Fibroblast of skin of back (primary cell): ENCODE measurements around the gene PNMA8B.
"Not testable (repeated sequence)": the region's sequence is repeated elsewhere in the genome, so short reads cannot be mapped to it uniquely, and the experiment has no call there.

ENCODE experiments used
- DNase-seq: peaks from one replicate; pipeline ENCODE4 v3.0.0-alpha.2; 2013

PNMA8B gene

DNA sequence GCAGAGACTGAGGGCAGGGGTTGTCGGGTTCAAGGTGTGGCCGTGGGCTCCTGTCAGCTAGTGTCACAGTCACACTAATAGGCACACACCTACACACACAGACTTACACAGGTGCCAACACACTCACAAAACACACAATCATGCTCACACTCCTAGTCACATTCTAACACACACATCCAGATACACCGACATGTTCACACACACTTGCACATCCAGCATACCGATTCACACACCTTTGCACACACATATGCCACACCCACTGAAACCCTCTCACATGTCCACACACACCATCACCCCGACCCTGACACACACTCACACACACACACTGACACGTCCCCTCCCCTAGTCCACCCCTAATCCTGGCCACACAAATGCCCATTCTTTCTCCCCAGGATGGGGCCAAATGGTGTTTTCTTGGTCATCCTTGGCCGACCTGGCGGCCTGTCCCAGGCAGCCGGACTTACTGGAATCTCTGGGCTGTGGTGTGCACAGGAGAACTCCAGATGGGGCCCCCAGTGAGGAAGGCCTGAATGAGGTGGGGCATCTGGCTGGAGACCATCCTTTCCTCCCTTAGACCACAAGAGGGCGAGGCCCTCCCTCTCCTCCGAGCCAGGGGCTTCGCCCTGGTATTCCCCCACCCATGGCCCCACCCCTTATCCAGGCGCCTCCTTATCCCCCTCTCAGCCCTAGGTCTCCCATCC, 19.1 kb upstream of the PNMA8B start:
- DNase-seq: no peak

GRCh38 chr19:46513461-46514236, 18.0 kb upstream of the PNMA8B start:
- peak; percentile 57 for DNase-seq

DNA sequence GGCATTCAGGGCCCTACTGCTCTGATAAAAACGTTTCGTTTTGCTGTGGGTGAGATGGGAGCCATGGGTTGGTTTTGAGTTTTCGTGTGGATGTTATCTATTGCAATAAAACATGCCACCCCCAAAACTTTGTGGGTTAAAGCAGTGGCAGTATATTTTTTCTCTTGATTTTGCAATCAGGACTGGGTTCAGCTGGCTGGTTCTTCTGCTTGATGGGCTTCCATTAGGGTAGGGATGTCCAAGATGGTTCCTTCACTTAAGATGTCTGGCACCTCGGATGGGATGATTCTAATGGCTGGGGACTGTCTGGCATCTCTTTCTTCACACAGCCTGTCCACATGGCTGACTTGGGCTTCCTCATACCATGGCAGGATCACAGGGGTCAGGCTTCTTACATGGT, 15.6 kb upstream of the PNMA8B start:
- DNase-seq: no peak

DNA sequence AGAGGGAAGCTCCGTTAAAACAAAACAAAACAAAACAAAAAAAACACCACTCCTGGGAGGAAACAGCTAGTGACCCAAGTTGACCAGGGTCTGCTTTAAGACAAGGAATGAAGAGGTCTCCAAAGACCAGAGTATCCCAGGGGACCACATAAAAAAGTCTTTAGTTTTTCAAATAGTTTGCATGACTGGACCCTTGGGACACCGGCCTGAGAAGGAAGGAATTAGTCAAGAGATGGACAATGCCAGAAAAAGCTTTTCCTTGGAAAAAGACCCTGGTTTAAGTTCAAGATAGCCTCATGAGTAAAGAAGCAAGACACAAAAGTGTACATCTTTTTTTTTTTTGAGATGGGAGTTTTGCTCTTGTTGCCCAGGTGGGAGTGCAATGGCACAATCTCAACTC, 12.5 kb upstream of the PNMA8B start:
- DNase-seq: no peak

DNA sequence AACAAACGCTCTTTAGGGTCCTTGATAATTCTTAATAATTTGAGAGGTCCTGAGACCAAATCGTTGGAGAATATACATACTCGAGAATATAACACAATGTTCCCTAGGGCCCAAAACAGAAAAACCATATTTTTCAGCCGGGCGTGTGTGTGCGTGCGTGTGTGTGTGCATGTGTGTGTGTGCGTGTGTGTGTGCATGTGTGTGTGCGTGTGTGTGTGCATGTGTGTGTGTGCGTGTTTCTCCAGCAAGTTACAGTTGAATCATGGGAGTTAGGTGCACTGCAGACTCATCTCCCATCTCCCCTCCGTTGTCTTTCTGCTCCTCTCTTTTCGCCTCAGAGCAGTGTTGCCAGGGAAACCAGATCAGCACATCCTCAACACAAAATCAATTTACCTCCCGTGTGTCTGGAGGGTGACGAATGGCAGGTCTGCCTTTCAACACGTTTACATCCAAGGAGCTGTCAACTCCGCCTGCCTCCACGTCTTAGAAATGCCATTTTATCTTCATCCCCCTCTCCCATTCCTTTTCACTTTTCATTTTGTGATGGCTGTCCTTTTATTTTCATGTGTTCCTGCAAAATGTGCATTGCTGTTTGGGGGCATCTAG, 8.3 kb upstream of the PNMA8B start:
- DNase-seq: no peak

- DNase-seq: no peak
These were observed 7.2 kb upstream of the PNMA8B start for GRCh38 chr19:46502891-46503290.

- no peak for DNase-seq
These were observed 4.0 kb upstream of the PNMA8B start for GRCh38 chr19:46499692-46500091.

DNA sequence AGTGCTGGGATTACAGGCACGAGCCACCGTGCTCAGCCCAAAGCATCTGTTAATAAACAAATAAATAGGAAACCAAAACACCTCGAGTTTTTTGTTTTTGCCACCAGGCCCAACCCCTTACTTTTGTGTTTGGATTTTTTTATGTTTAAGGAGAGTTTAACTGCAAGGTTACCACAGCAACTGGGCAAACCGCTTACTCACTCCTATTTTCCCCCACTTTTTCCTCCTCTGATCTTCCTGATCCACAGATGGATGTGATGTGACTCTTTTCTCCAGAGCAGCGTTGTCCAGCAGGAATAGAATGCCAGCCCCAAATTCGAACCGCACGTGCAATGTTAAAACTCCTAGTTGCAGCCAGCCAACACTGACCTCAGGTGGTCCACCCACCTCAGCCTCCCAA, 2.1 kb upstream of the PNMA8B start:
- DNase-seq: no peak

- DNase-seq: not testable (repeated sequence)
These were observed 1.2 kb upstream of the PNMA8B start for GRCh38 chr19:46496886-46497285.

DNA sequence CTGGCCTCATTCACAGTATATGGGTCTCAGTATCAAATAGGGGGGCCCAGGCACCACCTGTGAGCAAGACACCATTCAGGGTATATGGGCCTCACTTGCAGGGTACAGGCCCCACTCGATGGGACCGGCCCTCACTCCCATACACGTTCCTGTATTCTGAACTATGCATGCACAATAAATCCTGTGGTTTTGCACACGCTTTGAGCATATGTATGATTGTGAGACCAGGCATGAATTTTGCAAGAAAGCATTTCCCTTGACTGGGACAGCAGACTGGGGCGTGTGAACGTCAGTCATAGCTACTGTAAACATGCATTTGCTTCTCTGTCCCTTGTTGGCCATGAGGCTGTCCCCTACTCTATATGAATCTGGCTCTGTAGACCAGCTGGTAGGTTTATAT, 637 bp upstream of the PNMA8B start:
- no peak for DNase-seq

GRCh38 chr19:46494941-46495785, 504 bp downstream of the PNMA8B start:
- DNase-seq: no peak

DNA sequence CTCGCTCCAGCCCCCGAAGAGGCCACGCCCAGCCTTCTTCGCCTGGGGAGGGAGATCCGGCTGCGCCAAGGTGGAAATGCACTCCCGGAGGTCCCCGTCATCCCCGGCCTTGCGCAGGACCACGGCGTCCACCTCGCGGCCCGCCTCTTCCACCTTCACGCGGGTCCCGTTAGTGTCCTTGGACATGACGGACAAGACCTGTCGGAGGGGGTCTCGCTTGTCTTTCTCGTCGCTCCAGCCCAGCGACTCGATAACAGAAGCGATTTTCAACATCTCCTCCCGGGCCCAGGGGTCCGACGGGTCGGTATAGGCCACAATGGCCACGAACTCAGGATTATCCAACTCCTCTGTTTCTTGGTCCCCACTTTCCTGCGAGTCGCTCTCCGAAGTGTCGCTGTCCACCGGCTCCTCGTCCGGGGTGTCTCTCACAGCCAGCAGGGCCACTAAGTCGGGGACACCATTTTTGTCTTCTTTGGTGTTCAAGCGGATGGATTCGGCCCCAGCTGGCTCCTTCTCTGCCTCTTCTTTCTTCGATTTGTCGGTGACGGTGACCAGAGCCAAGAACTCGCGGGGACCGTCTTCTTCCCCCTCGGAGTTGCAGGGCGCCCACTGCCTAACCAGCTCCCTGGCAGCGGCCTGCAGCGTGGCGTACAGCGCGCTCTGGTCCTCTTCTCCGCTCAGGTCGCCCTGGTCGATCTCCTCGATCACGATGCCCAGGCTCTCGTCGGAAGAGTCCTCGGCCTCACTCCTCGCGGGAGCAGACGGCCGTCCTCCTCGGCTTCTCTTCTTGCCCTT, 1.3 kb downstream of the PNMA8B start:
- DNase-seq: no peak

GRCh38 chr19:46493236-46494145, 2.2 kb downstream of the PNMA8B start:
- no peak for DNase-seq

- DNase-seq: no peak
These were observed 2.8 kb downstream of the PNMA8B start for GRCh38 chr19:46492841-46493235.

DNA sequence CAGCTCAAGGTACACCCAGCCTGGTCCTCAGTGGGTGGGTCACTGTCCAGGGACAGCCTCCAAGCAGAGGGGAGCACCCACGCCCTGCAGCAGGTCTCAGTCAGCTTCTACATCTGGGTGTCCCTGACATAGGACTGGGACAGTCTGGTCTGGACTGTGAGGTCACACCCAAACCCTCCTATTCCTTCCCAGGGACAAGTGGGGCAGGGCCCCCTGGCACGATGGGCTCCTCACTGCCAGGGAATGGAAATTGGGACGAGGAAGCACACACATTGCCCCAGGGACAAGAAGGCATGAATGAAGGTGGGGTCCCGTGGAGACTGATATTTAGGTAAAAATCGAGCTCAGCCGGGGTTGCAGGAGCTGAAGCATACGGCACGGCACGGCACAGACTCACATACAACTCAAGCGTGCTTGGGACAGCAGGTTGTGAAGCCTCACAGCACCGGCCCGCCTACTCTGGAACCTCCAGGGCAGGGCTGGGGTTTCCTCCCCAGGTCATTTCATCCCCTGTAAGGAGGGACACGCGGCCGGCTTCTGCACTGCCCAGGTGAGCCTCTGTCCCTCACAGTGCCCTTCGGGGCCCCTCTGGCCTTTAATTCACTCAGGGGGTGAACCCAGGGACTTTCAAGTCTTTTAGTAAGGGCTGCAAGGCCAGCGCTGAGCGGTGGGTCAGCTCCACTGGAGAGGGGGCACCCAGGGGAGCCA, 3.5 kb downstream of the PNMA8B start:
- no peak for DNase-seq

DNA sequence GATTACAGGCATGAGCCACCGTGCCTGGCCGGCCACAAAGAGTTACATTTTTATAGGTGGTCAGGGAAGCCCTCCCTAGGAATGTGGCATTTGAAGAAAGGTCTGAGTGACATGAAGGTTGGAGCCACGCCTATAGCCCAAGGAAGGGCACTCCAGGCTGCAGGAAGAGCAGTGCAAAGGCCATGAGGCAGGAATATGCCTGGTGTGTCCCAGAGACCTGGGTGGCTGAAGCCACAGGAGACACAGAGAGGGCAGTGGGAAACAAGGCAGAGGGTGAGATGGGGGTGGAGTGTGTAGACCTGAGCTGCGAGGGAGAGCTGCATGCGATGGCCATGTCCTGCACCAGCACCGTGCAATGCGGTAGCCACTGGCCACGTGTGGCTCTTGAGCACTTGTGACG, 4.9 kb downstream of the PNMA8B start:
- DNase-seq: no peak

GRCh38 chr19:46489445-46490272, 6.0 kb downstream of the PNMA8B start:
- peak; percentile 87 for DNase-seq

DNA sequence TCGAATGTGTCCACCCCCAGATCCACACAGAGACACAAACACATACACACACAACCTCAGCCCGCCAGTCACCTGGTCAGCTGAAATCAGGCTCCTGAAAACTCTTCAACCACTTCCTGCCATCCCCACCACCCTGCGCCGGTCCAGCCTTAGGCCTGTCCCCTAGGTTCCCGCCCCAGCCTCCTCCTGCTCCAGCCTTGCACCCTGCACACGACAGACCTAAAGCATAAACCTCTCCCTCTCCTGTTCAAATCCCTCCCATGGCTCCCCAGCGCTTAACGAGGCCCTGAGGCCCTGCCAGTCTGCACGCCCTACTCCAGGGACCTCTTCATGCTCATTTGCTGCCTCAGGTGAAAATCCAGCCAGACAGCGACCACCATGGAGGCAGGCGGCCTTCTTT, 7.1 kb downstream of the PNMA8B start:
- no peak for DNase-seq

DNA sequence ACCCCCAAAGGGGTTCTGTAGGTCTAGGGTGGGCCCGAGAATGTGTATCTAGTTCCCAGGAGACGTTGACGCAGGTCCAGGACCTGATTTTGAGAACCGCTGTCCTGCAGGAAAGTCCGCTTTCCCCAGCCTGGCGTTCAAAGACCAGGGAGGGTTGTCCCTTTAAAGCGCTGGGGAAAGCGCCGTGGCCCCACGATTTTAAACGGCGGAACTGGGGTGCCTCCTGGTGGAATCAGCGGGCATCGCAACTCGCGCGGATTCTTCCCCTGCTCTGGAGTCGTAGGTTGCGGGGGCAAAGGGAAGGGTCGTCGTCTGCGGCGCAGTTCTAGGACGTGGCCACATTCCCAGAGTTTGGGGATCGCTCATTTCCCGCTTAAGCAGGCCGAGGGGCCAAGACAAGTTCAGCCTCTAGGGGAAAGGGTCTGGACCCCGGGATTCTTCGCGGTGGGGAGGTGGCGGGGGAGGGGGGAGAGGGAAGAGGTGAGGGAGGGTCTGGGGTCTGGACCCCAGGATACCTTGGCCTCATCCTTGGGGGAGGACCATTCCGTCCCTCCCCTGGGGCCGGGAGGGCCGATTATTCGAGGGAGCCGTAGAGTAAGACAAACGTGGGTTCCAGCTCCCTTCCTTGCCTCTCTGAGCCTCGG, 7.7 kb downstream of the PNMA8B start:
- DNase-seq: peak; percentile 64
